Measurements from ENCODE around the gene HIPK4. TPM values are rescaled to one million over a fixed set of nuclear protein-coding genes. Genes with fewer than 3 reads are reported as not detected.

The HIPK4 gene
- total RNA-seq, 1 donor from 2014 or later: not detected

GRCh38 chr19:40367577-40368434 is 22.2 kb downstream of the HIPK4 start:
- no peak for DNase-seq (ENCODE audit: low read depth in 2 of 2)

DNA sequence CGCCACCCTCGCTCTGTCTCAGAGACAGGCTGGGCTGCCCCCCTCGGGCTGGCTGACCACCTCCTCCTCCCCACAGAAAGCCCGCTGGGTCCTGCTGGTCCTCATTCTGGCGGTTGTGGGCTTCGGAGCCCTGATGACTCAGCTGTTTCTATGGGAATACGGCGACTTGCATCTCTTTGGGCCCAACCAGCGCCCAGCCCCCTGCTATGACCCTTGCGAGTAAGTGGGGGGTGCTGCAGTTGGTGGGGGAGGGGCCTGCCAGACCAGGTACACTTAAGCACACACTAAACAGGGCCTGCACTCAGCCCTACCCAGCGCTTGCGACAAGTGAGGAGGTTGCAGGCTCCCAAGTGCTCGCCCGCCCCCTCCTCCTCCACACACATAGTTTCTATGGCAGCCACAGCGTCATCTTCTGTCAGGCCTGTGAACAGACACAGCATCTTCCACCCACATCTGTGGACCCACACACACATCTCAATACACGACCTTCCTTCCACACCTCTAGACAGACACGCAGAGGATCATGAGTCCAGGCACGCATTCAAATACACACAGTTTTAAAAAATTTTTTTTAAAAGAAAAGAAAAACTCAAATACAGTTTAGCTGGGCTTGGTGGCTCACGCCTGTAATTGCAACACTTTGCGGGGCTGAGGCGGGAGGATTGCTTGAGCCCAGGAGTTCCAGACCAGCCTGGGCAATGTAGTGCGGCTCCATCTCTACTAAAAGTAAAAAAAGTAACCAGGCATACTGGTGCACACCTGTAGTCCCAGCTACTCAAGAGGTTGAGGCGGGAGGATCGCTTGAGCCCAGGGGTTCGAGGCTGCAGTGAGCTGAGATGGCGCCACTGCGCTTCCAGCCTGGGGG is 23.1 kb downstream of the HIPK4 start:
- no peak for DNase-seq (ENCODE audit: low read depth in 2 of 2)

DNA sequence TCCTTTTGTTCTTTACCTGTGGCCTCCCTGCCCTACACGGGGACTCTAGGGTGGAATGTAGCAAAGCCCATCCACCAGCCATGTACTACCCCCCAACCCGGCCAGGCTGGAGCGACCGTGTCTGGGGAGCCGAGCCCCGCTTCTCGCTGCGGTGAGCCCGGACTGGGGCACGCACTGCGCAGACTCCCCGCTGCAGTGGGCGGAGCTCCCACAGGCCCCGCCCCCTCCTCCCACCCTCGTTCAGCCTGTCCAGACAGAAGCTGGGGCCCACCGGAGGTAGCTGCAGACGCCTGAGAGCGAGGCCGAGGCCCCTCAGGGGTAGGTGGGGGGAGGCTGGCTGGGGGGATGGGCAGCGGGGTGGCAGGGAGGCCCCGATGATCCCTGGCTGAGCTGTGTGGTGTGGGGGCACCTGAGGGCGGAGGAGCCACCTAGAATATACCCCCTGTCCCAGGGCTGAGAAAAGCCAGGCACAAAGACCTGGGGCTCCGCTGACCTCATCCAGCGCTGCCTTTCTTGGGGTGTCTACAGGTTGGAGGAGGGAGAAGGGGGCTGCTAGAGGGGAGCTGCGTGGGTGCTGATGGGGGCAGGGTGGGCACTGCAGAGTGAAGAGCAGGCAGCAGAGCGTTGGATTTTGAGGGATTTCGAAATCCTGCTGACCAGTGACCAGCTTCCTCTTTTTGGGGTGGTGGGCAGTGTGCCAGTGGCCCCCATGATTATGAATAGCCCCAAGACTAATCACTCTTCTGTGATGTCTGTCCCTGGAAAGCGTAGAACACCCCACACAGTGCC is 24.2 kb downstream of the HIPK4 start:
- peak; percentile 53 to 75 for DNase-seq (ENCODE audit: low read depth in 2 of 2)

DNA sequence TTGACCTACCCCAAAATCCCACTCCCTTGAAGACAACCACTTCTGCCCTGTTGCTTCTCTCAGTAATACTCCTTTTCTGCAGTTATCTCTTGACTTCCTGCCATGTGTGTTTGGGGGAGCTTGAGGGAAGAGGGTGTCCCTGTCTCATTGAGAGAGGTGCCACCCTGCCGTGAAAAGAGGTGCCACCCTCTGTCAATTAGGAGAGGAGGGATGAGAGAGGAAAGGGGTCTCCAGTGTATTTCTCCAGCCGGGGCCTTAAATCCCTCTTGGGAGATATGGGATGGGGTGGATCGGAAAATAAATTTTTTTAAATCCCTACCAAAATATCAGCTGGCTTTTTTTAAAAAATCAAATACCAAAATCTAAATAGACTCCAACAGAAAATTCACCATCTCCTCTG is 25.0 kb downstream of the HIPK4 start:
- DNase-seq (ENCODE audit: low read depth in 2 of 2): no peak

DNA sequence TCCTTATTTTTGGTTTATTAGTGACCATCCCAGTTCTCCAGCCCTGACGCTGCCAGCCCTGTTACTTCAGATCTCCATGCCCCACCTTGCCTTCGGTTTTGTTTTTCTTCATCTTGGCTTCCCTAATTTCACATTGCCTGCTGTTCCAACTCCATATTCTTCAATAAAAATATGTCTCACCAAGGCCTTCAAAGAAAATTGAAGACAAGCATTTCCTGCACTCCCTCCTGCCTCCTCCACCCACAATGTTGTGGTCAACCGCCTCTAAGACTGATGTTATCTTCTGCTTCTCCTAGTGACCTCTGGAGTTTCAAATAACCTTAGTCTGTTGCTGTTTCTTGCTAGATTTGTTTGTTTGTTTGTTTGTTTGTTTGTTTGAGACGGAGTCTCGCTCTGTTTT is 26.9 kb downstream of the HIPK4 start:
- no peak for DNase-seq (ENCODE audit: low read depth in 2 of 2)

DNA sequence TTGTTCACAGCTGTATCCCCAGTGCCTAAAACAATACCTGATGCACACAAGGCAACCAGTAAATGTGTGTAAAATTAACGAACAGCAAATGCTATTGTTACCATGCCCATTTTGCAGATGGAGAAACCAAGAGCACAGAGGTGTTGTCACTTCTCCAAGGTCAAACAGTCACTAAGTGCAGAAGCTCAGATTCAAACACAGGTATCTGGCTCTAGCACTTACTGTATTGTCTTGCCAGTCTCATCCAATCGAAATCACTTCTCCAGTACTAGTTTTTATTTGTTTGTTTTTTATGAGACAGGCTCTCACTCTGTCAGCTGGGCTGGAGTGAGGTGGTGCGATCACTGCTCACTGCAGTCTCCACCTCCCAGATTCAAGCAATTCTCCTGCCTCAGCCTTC is 27.8 kb downstream of the HIPK4 start:
- DNase-seq (ENCODE audit: low read depth in 2 of 2): no peak

GRCh38 chr19:40360708-40361241 is 29.2 kb downstream of the HIPK4 start:
- DNase-seq (ENCODE audit: low read depth in 2 of 2): no peak

DNA sequence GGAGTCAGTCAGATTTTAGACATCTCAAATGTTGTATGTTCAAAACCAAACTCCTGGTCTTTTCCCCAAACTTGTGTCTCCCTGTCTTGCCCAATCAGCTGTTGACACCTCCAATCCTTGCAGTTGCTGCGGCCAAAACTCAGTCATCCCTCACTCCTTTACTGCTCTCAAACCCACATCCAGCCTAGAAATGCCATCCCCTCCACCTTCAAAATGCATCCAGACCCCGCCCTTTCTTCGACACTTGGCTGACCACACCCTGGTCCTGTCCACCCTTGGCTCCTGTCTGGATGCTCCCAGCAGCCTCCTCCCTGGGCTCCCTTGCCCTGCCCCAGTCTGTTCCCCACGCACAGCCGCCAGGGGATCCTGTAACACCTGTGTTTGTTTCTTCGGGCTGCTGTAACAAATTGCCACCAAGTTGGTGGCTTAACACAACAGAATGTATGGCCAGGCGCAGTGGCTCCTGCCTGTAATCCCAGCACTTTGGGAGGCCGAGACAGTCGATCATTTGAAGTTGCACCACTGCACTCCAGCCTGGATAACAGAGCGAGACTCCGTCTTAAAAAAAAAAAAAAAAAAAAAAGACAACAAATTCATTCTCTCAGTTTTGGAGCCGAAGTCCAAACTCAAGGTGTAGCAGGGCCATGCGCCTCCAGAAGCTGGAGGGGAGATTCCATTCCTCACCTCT is 29.8 kb downstream of the HIPK4 start:
- DNase-seq (ENCODE audit: low read depth in 2 of 2): no peak

DNA sequence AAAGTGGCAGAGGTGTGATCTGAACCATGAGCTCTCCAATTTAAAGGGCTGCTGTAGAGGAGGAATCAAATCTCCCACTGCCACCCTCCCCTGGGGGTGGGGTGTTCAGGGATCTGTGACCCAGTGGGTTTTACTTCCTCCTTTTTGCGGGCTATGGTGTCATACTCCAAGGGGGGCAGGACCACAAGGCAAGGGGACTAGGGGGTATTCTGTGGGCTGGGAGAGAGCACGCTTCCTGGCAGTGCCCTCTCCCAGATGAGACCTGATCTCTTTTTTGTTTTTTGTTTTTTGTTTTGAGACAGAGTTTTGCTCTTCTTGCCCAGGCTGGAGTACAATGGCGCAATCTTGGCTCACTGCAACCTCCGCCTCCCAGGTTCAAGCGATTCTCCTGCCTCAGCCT is 31.2 kb downstream of the HIPK4 start:
- DNase-seq (ENCODE audit: low read depth in 2 of 2): no peak

DNA sequence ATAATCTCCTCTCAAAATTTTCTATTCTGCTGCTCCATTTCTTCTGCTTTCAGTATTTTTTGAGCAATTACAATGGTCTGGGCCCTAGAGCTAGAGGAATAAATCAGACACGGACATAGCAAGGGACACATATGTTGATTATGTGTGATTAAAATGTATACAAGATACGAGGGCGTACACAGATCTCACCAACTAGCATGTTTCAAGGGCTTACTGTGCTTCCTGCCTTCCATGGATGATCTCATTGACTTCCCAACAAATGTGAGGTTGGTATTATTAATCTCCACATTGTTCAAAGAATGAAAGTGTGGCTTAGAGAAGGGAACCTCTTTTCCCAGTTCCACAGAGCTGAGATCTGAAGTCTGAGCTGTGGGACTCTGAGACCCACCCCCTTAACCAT is 32.3 kb downstream of the HIPK4 start:
- peak; percentile 13 to 79 for DNase-seq (ENCODE audit: low read depth in 2 of 2)

GRCh38 chr19:40356681-40357595 is 33.0 kb downstream of the HIPK4 start:
- DNase-seq (ENCODE audit: low read depth in 2 of 2): peak in 1 of 2 donors; percentile 62

GRCh38 chr19:40355975-40356680 is 33.9 kb downstream of the HIPK4 start:
- DNase-seq (ENCODE audit: low read depth in 2 of 2): no peak

- peak; percentile 50 to 72 for DNase-seq (ENCODE audit: low read depth in 2 of 2)
These were observed 40.9 kb downstream of the HIPK4 start for GRCh38 chr19:40348961-40349507.

GRCh38 chr19:40348125-40348913 is 41.7 kb downstream of the HIPK4 start, which contains the start of the genes C19orf47 and PLD3:
C19orf47 (minus strand) TSS chr19:40348397; CDS start chr19:40341857, 6,540 bp downstream.
PLD3 (plus strand) TSS chr19:40348695; CDS start chr19:40366484, 17,789 bp downstream.
- DNase-seq (ENCODE audit: low read depth in 2 of 2): peak; percentile 100

- no peak for DNase-seq (ENCODE audit: low read depth in 2 of 2)
These were observed 45.6 kb downstream of the HIPK4 start for GRCh38 chr19:40344422-40344821.

GRCh38 chr19:40342644-40343311 is 47.2 kb downstream of the HIPK4 start:
- no peak for DNase-seq (ENCODE audit: low read depth in 2 of 2)

Data from lung microvascular endothelial cell (primary cell).